ENCODE data around the gene PARPBP. TPM values are rescaled to one million over a fixed set of nuclear protein-coding genes. Genes with fewer than 3 reads are reported as not detected.

Gene PARPBP
- total and polyA plus RNA-seq, 2 of the 8 experiments (the other 6 are each of a cell fraction or from before 2014, with no cell fraction given): 10.9 to 38.1 TPM

DNA sequence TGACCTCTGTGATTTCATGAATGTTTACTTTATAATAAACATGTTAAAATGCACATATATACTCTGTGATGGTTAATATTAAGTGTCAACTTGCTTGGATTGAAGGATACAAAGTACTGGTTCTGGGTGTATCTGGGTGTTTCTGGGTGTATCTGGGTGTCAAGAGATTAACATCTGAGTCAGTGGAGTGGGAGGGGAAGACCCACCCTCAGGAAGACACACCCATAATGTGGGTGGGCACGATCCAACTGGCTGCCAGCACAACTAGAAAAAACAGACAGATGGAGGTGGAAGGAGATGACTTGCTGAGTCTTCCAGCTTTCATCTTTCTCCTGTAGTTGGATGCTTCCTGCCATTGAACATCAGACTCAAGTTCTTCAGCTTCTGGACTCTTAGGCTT is 12.0 kb upstream of the PARPBP start:
- FAIRE-seq (no peak), DNase-seq (ENCODE audit: low read depth in 1 of 2, low spot score in 2 of 2) (no peak)
- Histone ChIP-seq H3K79me1 (ENCODE audit: low read depth, low read length) (no peaks in the 10 kb centered on the region), H3K9ac (replicated peaks in 1 of 4; ENCODE audit: extremely low read depth in 1 of 4, low read depth in 3 of 4, low read length in 3 of 4) (no peak overlapping the region), H3K18ac (ENCODE audit: extremely low read depth, low read length) (no peak overlapping the region), H3K9me3 (ENCODE audit: insufficient read depth in 2 of 2, low read depth in 1 of 2, low read length in 1 of 2) (peaks cover 3 to 6% of the 10 kb centered on the region in 2 experiments; a peak in 3 of 4 replicates), H2BK12ac (ENCODE audit: low read depth, low read length) (no peak overlapping the region), H3K4me3 (ENCODE audit: extremely low read depth in 1 of 4, insufficient read depth in 2 of 4, low read depth in 3 of 4, low read length in 4 of 4) (no peak overlapping the region), H3K4ac (replicated peaks; ENCODE audit: insufficient read length, low read depth, low read length) (no peak overlapping the region), H3K27ac (ENCODE audit: low read depth, low read length) (no peak overlapping the region), H3K36me3 (ENCODE audit: control insufficient read depth in 2 of 4, insufficient read depth in 4 of 4, low read length in 3 of 4) (peaks cover 8 to 64% (median 39%) of the 10 kb centered on the region in 4 experiments; a peak in 7 of 8 replicates), H3K23ac (ENCODE audit: insufficient read length) (no peak overlapping the region), H4K8ac (ENCODE audit: extremely low read depth, insufficient read depth, low read length) (no peak overlapping the region), H2BK120ac (replicated peaks; ENCODE audit: low read depth, low read length) (no peak overlapping the region), H2AK5ac (ENCODE audit: low read depth, low read length) (no peak overlapping the region), H3K27me3 (replicated peaks in 1 of 4; ENCODE audit: control insufficient read depth in 3 of 4, extremely low read depth in 1 of 4, insufficient read depth in 3 of 4, low read length in 3 of 4) (no peaks in the 10 kb centered on the region), H2BK20ac (ENCODE audit: low read length) (no peak overlapping the region), H4K20me1 (replicated peaks in 1 of 2; ENCODE audit: control insufficient read depth in 1 of 2, insufficient read depth in 2 of 2, low read length in 2 of 2) (no peaks in the 10 kb centered on the region), H3K56ac (replicated peaks; ENCODE audit: insufficient read length, low read depth, low read length) (no peak overlapping the region), H2BK5ac (ENCODE audit: low read depth, low read length) (no peak overlapping the region), H3K4me2 (ENCODE audit: insufficient read depth in 1 of 2, low read depth in 2 of 2, low read length in 2 of 2) (no peak overlapping the region), H2AFZ (ENCODE audit: low read length) (no peak overlapping the region), H4K5ac (ENCODE audit: insufficient read length, low read depth, low read length) (no peak overlapping the region), H3K14ac (ENCODE audit: insufficient read length) (no peak overlapping the region), H3K4me1 (replicated peaks in 1 of 4; ENCODE audit: control insufficient read depth in 3 of 4, insufficient read depth in 4 of 4, low read length in 3 of 4) (no peaks in the 10 kb centered on the region; a peak in 1 of 7 replicates), H2BK15ac (ENCODE audit: low read length) (no peak overlapping the region), H4K91ac (replicated peaks; ENCODE audit: insufficient read length, low read length) (no peak overlapping the region), H3K79me2 (ENCODE audit: control insufficient read depth in 1 of 2, insufficient read depth in 2 of 2, low read length in 2 of 2) (no peaks in the 10 kb centered on the region), H3K23me2 (ENCODE audit: low read depth, low read length) (no peaks in the 10 kb centered on the region)
- WGBS, 2 experiments (ENCODE audit: extremely low coverage in 1 of 2, insufficient coverage in 1 of 2, insufficient read length in 1 of 2, insufficient replicate concordance in 2 of 2, low coverage in 1 of 2, low lambda C conversion rate in 2 of 2, missing lambda C conversion rate in 1 of 2): 90% methylated on average over 1 of the region's 1 CpG; no CpG with 5 or more reads in 1 of the 2 experiments
- ChIA-PET CTCF (ENCODE audit: partially characterized antibody) (interaction anchor here (1.0 to 1.5 kb wide), 4 partner anchors 9 to 62 kb away, joined by 3 to 5 read pairs (median 4); no protein-coding TSS in a partner anchor), POLR2A (ENCODE audit: partially characterized antibody) (no interaction called here)
- TF ChIP-seq SP2 (IDR thresholded peaks at IDR 0.05; ENCODE audit: low read length) (no peak), SIN3A (conservative IDR thresholded peaks at IDR 0.05 in 1 of 2, IDR thresholded peaks at IDR 0.05 in 1 of 2; ENCODE audit: low read depth in 1 of 2, low read length in 2 of 2) (no peak), CREB1 (IDR thresholded peaks at IDR 0.05) (no peak), RFX5 (IDR thresholded peaks at IDR 0.05; ENCODE audit: borderline replicate concordance, low read depth, low read length) (no peak), KDM5A (IDR thresholded peaks at IDR 0.05; ENCODE audit: low read length) (no peak), POU5F1 (IDR thresholded peaks at IDR 0.05; ENCODE audit: low read depth, low read length) (no peak), RXRA (IDR thresholded peaks at IDR 0.05; ENCODE audit: insufficient read depth, low read depth, low read length) (no peak), HDAC2 (IDR thresholded peaks at IDR 0.05; ENCODE audit: borderline replicate concordance in 1 of 2, low read depth in 2 of 2, low read length in 2 of 2) (no peak), JUN (IDR thresholded peaks at IDR 0.05; ENCODE audit: low read depth, low read length) (no peak)
- TF ChIP-seq, protein P1, sequence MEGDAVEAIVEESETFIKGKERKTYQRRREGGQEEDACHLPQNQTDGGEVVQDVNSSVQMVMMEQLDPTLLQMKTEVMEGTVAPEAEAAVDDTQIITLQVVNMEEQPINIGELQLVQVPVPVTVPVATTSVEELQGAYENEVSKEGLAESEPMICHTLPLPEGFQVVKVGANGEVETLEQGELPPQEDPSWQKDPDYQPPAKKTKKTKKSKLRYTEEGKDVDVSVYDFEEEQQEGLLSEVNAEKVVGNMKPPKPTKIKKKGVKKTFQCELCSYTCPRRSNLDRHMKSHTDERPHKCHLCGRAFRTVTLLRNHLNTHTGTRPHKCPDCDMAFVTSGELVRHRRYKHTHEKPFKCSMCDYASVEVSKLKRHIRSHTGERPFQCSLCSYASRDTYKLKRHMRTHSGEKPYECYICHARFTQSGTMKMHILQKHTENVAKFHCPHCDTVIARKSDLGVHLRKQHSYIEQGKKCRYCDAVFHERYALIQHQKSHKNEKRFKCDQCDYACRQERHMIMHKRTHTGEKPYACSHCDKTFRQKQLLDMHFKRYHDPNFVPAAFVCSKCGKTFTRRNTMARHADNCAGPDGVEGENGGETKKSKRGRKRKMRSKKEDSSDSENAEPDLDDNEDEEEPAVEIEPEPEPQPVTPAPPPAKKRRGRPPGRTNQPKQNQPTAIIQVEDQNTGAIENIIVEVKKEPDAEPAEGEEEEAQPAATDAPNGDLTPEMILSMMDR (IDR thresholded peaks at IDR 0.05; ENCODE audit: control extremely low read depth in 1 of 3, insufficient read depth in 1 of 3, low read depth in 1 of 3, low read length in 3 of 3): no peak
